Measurements from ENCODE around the gene BTBD18.

Gene BTBD18

GRCh38 chr11:57763568-57763967, 11.9 kb upstream of the BTBD18 start:
- DNase-seq, result peak in 1 of 2 experiments; percentile 33
- TF ChIP-seq GATA1 (IDR thresholded peaks at IDR 0.05; ENCODE audit: low read depth, low read length), result no peak
- no peak for TF ChIP-seq POLR2A (IDR thresholded peaks at IDR 0.05; ENCODE audit: low read length)

GRCh38 chr11:57762235-57762861, 10.7 kb upstream of the BTBD18 start:
- no peak for TF ChIP-seq POLR2A (IDR thresholded peaks at IDR 0.05; ENCODE audit: low read length)
- no peak for TF ChIP-seq GATA1 (IDR thresholded peaks at IDR 0.05; ENCODE audit: low read depth, low read length)
- peak; percentile 46 to 56 for DNase-seq

DNA sequence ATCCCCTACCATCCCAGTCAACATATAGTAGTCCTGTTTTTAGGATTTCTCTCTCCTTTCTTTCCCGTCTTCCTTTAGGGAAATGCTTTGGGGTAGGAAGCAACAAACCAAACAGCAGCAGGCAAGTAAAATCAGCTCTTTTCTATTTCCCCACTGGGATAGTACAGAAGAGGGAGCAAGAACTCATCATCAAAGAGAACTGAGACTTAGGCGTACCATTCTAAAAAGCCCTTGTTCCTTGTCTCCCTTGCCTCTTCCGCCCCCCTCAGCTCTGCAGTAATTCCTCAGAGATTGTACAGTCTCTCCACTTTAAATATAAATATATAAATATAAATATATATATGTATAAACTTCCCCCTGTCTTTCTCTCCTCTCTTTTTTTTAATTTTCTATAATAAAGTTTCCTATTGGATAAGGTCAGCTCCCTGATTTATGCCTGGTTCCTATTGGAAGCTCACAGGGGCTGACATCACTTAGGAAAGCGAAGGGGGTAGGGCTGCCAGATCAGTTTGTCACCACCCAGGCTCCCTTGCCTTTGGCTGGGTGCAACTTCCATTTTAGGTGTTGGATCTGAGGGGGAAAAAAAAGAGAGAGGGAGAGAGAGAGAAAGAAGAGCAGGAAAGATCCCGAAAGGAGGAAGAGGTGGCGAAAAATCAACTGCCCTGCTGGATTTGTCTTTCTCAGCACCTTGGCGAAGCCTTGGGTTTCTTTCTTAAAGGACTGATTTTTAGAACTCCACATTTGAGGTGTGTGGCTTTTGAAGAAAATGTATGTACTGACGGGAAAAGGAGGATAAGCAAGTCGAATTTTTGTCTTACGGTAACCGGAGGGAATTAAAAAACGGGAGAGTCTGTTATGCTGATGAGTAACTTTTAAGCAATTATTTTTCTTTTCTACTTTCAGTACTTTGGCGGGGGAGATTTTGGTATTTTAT, 9.9 kb upstream of the BTBD18 start, which contains the start of gene CTNND1:
CTNND1 (plus strand) TSS at position 502 of the 934 bp plus-strand sequence. CDS start 29,677 bp downstream, outside the sequence.
- no peak for TF ChIP-seq GATA1 (IDR thresholded peaks at IDR 0.05; ENCODE audit: low read depth, low read length)
- peak; percentile 84 for TF ChIP-seq POLR2A (IDR thresholded peaks at IDR 0.05; ENCODE audit: low read length)
- DNase-seq, result peak; percentile 89 to 90

GRCh38 chr11:57758174-57758573, 6.6 kb upstream of the BTBD18 start:
- no peak for TF ChIP-seq GATA1 (IDR thresholded peaks at IDR 0.05; ENCODE audit: low read depth, low read length)
- TF ChIP-seq POLR2A (IDR thresholded peaks at IDR 0.05; ENCODE audit: low read length), result no peak
- no peak for DNase-seq

DNA sequence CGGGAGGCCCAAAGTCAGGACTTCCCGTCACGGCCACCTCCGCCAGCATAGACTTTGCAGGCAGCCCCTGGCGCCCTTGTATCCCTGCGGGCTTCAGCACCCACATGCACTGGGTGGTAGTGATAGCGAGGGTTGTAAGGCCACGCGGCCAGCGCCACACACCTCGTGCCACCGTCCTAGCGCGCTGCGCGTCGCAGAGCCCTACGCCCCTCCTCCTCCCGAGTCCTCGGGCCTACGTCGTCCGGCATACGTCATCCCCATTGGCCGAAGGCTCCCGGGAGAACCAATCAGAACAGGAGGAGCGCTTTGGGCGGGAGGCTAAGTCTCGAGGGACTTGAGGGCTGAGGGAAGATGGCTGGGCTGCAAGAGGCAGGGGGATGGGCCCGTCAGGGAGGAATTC, 1.3 kb upstream of the BTBD18 start:
- TF ChIP-seq POLR2A (IDR thresholded peaks at IDR 0.05; ENCODE audit: low read length) (no peak), GATA1 (IDR thresholded peaks at IDR 0.05; ENCODE audit: low read depth, low read length) (no peak)
- DNase-seq, result no peak

GRCh38 chr11:57751176-57751575, 443 bp downstream of the BTBD18 start:
- TF ChIP-seq POLR2A (IDR thresholded peaks at IDR 0.05; ENCODE audit: low read length) (no peak), GATA1 (IDR thresholded peaks at IDR 0.05; ENCODE audit: low read depth, low read length) (no peak)
- peak; percentile 55 to 80 for DNase-seq

DNA sequence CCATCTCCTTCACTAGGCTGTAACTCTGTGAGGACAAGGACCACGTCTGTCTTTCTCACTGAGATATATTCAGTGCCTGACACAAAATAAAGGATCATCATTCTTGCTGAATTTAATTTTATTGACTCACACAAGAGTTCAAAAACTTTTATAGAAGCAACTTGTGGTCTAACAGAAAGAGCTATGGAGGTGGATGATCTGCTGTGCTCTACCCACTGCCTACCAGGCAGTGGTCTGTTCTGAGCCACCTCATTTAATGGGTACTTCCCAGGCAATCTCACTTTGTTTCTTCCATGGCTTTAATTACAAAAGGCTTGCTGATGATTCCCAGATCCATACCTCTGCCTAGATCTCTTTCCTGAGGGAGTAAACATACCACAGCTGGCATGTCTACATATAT, 4.7 kb downstream of the BTBD18 start:
- no peak for DNase-seq
- TF ChIP-seq GATA1 (IDR thresholded peaks at IDR 0.05; ENCODE audit: low read depth, low read length) (no peak), POLR2A (IDR thresholded peaks at IDR 0.05; ENCODE audit: low read length) (no peak)

GRCh38 chr11:57745206-57745605, 6.4 kb downstream of the BTBD18 start:
- DNase-seq, result no peak
- no peak for TF ChIP-seq GATA1 (IDR thresholded peaks at IDR 0.05; ENCODE audit: low read depth, low read length)
- no peak for TF ChIP-seq POLR2A (IDR thresholded peaks at IDR 0.05; ENCODE audit: low read length)

DNA sequence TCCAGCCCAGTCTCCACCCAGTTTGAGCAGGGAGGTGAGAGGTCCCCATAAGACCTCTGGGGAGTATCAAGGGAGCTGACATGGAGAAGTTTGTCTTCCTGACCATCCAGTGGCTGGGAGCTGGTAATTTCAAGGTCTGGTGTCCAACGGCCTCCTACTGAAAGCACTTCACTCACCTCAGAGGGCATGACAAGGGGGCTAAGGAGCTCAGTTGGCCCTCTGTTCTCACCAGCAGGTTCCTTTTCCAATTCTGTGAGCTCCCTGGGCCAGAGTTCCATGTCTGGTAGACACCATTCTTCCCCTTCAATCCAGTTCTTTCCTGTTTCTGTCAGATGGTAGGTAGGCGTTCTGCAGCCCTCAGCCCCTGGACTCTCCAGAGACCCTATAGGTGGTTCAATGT, 7.3 kb downstream of the BTBD18 start:
- no peak for DNase-seq
- TF ChIP-seq GATA1 (IDR thresholded peaks at IDR 0.05; ENCODE audit: low read depth, low read length), result no peak
- TF ChIP-seq POLR2A (IDR thresholded peaks at IDR 0.05; ENCODE audit: low read length), result no peak

- no peak for DNase-seq
- TF ChIP-seq POLR2A (IDR thresholded peaks at IDR 0.05; ENCODE audit: low read length) (no peak), GATA1 (IDR thresholded peaks at IDR 0.05; ENCODE audit: low read depth, low read length) (no peak)
Observed at GRCh38 chr11:57742087-57742452, 9.5 kb downstream of the BTBD18 start.

DNA sequence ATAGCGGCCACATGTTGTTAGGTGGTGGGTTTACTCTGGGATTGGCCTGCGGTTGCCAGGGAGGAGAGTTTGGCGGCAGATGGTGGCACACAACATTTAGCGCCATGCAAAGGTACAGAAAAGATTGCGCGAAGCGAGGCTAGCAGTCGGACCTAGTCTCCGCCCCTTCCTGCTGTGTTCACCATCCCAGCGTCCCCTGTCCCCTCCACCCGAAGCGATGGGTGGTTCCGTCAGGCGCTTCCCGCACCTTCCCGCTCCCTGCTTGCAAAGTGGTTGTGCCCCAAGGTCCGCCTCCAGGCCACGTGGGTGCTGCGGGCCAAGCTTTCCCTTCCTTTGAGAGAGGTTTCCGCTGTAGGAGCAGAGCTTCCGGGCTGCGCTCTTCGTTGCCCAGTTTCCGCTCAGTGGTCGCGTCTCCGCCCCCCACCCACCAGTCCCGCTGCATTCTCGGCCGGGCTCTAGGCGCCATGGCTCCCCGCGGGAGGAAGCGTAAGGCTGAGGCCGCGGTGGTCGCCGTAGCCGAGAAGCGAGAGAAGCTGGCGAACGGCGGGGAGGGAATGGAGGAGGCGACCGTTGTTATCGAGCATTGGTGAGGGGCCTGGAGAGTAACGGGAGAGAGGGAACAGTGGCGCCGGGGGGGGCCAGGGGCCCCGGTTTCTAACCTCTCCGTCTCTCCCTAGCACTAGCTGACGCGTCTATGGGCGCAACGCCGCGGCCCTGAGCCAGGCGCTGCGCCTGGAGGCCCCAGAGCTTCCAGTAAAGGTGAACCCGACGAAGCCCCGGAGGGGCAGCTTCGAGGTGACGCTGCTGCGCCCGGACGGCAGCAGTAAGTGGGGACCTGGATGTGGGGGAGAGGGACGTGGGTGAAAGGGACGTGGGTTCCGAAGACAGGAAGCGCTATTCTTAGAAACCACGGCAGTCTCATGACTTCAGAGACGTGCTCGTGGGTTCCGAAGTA, 10.2 kb downstream of the BTBD18 start, which contains the start of gene SELENOH:
SELENOH (plus strand) TSS at position 360 of the 955 bp plus-strand sequence; CDS start at position 465, 105 bp downstream.
- no peak for TF ChIP-seq GATA1 (IDR thresholded peaks at IDR 0.05; ENCODE audit: low read depth, low read length)
- TF ChIP-seq POLR2A (IDR thresholded peaks at IDR 0.05; ENCODE audit: low read length), result peak; percentile 91

DNA sequence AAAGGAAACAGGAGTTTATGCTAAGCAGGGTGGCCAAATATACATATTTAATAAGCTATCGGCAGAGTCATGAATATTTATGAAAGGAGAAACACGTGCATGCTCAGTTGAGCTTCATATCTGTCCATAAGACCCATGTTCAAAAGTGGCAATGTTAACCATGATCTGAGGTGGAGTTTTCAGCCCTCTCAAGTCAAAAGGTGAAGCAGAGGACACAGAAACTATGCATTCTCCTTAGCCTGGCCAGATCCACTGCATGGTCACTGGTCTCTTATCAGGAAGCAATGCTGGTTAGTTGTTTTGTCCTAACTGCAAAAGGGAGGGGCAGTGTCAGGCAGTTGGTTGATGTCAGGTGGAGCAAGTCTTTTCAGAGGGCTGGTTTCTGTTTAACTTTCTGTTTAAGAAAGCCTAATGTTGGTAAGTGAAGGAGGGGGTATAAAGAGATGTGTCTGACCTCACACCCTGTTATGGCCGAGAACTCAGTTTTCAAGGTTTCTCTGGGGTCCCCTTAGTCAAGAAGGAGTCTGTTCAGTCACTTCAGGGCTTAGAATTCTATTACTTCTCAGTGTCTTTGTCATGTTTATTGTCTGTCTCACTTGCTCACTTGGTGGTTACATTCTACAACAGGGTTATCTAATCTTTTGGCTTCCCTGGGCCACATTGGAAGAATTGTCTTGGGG, 15.9 kb downstream of the BTBD18 start:
- TF ChIP-seq GATA1 (IDR thresholded peaks at IDR 0.05; ENCODE audit: low read depth, low read length), result no peak
- no peak for TF ChIP-seq POLR2A (IDR thresholded peaks at IDR 0.05; ENCODE audit: low read length)
- DNase-seq, result peak; percentile 79 to 86

More for the DNA sequence above, 10.2 kb downstream of the BTBD18 start, which contains the start of gene SELENOH:
- DNase-seq, result peak; percentile 96 to 97

DNA sequence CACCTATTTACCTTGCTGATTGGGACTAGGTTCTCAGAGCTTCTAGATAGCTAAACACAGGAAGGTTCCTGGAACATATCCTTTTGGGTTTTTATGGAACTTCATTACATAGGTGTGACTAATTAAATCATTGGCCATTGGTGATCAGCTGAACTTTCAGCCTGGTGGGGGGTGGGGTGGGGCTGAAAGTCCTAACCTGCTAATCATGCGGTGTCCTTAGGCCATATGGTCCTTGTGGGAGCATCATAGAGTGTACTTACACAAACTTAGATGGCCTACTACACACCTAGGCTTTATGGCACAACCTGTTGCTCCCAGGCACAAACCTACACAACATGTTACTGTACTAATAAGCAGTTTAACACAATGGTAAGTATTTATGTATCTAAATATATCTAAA, 19.0 kb downstream of the BTBD18 start:
- DNase-seq, result no peak
- no peak for TF ChIP-seq GATA1 (IDR thresholded peaks at IDR 0.05; ENCODE audit: low read depth, low read length)
- TF ChIP-seq POLR2A (IDR thresholded peaks at IDR 0.05; ENCODE audit: low read length), result no peak
